EH (cell line): Measurements from ENCODE around the gene LRCH4.
"Not testable (repeated sequence)": the region's sequence is repeated elsewhere in the genome, so short reads cannot be mapped to it uniquely, and the experiment has no call there.

Experiments used
- DNase-seq: peaks from one replicate; pipeline ENCODE4 v3.0.0-alpha.2; 2015; ENCODE audit warnings: low read depth

LRCH4 gene

DNA sequence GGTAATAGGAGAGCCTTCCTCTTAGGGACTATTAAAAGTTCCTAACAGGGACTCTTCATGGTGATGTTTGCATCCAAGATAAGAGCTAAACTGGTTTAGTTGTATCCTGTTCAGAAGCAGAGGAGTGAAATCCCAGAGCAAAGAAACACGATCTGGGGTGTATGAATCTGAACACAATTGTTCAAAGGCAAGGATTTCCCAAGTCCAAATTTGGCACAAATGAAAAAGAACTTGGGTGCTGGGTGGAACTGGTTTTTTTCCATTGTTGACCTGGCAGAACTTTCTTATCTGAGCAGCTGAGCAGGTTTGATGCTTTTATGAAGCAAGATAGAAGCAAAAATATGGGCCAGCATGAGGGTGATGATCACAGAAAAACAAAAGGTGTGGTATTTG lies 41.0 kb downstream of the LRCH4 start:
- DNase-seq = no peak

DNA sequence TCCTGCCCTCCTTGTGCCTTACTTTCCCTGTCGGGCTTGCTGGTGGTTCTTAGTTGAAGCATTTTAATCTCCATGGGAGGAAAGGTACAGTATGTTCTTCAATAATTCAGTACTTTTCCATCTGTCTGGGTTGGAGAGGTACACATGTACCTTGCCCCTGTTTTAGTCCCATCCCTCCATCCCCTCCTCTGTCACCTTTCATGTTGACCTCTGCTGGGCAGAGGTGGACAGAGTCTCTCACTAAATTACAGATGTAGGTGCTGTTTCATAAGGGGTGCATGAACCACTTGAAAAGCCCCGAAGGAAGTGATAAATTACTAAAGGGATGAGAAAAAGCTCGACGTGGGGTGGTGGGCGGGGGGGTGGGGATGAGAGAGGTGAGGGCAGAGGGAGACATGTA lies 41.5 kb downstream of the LRCH4 start:
- no peak for DNase-seq

DNA sequence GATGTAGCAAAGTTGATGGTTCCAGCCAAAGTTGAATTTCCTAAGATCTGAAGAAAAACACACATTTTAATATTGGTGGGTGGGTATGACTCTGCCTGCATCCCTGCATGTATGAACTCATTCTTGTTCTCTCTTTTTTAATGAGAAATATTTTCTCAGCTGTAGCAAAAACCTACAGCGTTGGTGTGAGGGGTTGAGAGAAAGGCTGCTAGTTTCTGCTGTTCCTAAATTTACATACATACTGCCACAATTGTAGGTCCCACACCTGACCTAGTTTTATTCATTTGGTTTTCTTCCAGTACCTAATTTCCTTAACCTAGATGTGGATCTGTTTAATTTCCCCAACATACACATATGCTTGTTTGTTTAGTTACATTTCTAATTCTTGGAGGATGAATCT lies 42.3 kb downstream of the LRCH4 start:
- DNase-seq = no peak

- not testable (repeated sequence) for DNase-seq
Measured at GRCh38 chr7:100541309-100541708, 44.6 kb downstream of the LRCH4 start.

GRCh38 chr7:100540073-100540723 lies 45.7 kb downstream of the LRCH4 start:
- DNase-seq = no peak

DNA sequence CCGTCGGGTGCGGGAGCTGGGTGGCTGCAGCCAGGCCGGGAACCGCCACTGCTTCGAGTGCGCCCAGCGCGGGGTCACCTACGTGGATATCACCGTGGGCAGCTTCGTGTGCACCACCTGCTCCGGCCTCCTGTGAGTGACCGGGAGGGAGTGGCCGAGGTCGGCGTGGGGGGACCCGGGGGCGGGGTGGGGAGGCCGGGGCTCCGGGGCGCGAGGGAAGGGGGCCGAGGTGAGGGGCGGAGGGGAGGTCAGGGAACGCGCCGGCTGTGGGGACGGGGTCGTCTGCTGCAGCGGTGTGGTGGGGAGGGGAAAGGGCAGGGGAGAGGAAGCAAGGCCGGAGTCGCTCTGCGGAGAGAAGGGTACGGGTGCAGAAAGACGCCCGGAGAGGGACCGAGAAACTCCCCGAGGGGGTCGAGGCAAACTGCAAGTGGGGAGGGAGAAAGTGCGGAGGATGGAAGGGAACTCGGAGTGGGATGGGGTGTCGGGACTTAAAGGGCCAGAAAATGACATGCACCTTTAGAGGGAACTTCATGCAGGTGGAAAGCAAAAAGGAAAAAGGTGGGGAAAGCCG lies 46.4 kb downstream of the LRCH4 start:
- no peak for DNase-seq

DNA sequence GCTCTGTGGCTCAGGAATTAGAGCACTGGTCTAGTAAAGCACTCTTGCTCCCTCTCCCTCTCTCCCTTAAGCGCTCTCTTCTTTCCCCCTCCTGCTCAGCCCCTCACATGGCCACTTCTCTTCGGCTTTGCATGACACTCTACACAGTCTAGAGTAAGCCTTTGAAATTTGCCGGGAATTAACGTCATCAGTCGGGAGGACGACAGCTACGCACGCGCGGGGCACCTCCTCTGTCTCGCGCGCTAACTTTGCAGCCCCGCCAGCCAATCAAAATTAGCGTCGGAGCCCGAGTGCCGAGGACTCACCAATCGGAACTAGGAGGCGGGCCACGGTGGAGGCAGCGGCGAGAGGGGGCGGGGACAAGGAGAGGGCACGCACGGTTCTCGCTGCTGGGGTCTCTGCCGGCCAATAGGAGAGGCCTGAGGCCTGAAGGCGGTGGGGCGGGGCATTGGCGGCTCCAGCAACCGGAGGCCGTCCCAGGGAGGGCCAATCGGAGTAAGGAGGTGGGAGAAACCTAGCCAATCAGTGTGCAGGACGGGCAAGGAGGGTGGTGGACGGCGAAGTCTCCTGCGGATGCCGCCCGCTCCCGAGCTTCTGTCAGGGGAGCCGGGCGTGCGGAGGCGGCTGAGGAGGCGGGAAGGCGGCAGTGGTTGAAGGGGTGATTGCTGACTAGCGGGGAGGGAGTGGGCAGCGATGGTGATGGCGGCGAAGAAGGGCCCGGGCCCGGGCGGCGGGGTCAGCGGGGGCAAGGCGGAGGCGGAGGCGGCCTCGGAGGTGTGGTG lies 47.1 kb downstream of the LRCH4 start, which contains the start of gene AGFG2:
Gene AGFG2 (plus strand): TSS at position 550 of the 782 bp plus-strand sequence. CDS start 144 bp downstream, at position 694.
- DNase-seq = peak; percentile 100

DNA sequence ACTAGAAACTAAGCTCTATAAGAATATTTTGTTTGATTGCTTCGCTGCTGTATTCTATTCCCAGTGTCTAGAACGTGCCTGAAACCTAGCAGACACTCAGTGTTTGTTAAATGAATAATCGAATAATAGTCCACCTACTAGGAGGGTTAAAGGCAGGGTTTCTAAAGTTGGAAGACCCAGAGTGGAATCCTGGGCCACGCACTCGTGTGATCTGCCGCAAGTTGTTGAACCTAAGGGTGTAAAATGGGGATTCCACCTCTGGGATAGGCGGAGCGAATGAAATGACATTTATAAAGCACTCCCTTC lies 47.6 kb downstream of the LRCH4 start:
- no peak for DNase-seq

GRCh38 chr7:100536695-100537094 lies 49.2 kb downstream of the LRCH4 start:
- not testable (repeated sequence) for DNase-seq

DNA sequence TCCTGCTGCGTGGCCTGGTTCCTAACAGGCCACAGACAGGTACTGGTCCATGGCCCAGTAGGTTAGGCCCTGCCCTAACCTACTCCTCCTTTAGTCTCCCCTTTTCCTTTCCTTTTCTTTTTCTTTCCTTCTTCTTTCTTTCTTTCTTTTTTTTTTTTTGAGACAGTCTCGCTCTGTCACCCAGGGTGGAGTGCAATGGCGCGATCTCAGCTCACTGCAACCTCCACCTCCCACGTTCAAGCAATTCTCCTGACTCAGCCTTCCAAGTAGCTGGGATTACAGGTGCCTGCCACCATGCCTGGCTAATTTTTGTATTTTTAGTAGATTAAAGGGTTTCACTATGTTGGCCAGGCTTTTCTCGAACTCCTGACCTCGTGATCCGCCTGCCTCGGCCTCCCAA lies 49.9 kb downstream of the LRCH4 start:
- not testable (repeated sequence) for DNase-seq

DNA sequence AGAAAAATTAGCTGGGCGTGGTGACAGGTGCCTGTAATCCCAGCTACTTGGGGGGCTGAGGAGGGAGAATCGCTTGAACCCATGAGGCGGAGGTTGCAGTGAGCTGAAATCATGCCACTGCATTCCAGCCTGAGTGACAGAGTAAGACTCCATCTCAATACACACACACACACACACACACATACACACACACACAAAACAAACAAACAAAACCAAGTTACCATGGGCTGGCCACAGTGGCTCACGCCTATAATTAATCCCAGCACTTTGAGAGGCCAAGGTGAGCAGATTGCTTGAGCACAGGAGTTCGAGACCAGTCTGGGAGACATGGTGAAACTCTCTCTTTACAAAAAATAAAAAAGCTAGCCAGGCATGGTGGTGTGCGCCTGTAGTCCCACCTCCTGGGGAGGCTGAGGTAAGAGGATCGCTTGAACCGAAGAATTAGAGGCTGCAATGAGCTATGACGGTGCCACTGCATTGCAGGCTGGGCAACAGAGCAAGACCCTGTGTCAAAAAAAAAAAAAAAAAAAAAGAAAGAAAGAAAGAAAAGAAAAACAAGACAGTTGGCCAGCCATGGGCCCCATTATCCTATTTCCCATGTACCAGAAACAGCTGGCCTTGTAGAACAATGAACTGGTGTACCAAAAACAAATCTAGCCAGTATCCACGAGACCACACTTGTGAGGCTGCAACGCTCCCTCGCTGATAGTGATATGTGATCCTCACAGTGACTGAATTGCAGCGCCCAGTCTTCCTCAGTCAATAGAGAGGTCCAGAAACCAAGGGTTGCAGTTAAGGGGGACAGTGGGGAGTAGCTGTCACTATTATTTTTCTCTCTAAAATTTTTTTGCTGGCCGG lies 53.5 kb downstream of the LRCH4 start:
- no peak for DNase-seq

GRCh38 chr7:100528108-100528866 lies 57.6 kb downstream of the LRCH4 start:
- not testable (repeated sequence) for DNase-seq
